K562 (cell line): ENCODE data around the gene ABHD18. TPM values are rescaled to one million over a fixed set of nuclear protein-coding genes. Genes with fewer than 3 reads are reported as not detected.
"Not testable (repeated sequence)": the region's sequence is repeated elsewhere in the genome, so short reads cannot be mapped to it uniquely, and the experiment has no call there.

ENCODE experiments used
- ATAC-seq: fragments of 200-7000 bp; cut with Tn5 transposase; 3 replicates; pipeline ENCODE4 v1.9.1; 2020; ENCODE audit warnings: moderate library complexity
- BruUV-seq: library from RNA; stranded (reverse); fragments of 400-500 nt; replicated peaks from 2 replicates; lab custom pipeline; 2021; lab: Mats Ljungman, UMichigan
- CTCF ChIA-PET: fragments of 300-600 bp; formaldehyde crosslinking; extraction: SDS; loops from one replicate; lab custom pipeline; 2021; ENCODE audit warnings: low intra/inter-chr PET ratio; lab: Yijun Ruan, JAX
- POLR2A ChIA-PET: fragments of 300-600, 350-650 bp; sonication (Branson Sonifier 250); formaldehyde crosslinking; extraction: SDS; loops from one replicate; lab custom pipeline; 2021; ENCODE audit warnings: antibody characterized with exemption, inconsistent platforms; lab: Yijun Ruan, JAX
- DNase-seq, 4 experiments: peaks; one replicate each; pipeline versions ENCODE4 v3.0.0 to v3.0.0-alpha.2; 2011 to 2018; ENCODE audit warnings: low spot score in 3 of 4, mixed read lengths in 3 of 4; ENCODE audit errors: extremely low read depth in 1 of 4
- FAIRE-seq: peaks from 2 replicates; lab custom pipeline; 2011; peaks lifted over from hg19 to GRCh38; lab: Jason Lieb, UNC
- H2AFZ ChIP-seq: 2 replicates; pipeline ENCODE4 v1.6.0; 2011; ENCODE audit warnings: low read depth, low read length, control low read depth, inconsistent platforms
- H3K27ac ChIP-seq: fragments of 200-600 bp; 3 replicates; pipeline ENCODE4 v1.8.0; 2011; ENCODE audit warnings: low read depth, mild to moderate bottlenecking, control low read depth, inconsistent platforms, low read length, moderate library complexity, mixed read lengths; ENCODE audit errors: extremely low read depth
- H3K27me3 ChIP-seq, 2 experiments: fragments of 300-600 bp in 1 of 2; 2 replicates in 1 of 2; 3 replicates in 1 of 2; pipeline versions ENCODE4 v1.6.0 to v1.8.0; 2011; ENCODE audit warnings: inconsistent platforms in 2 of 2, low read length in 2 of 2, mild to moderate bottlenecking in 1 of 2, mixed read lengths in 1 of 2, moderate library complexity in 1 of 2; ENCODE audit not compliant: control insufficient read depth in 2 of 2, insufficient read depth in 2 of 2
- H3K36me3 ChIP-seq: fragments of 300-600 bp; 3 replicates; pipeline ENCODE4 v1.8.0; 2011; ENCODE audit warnings: mild to moderate bottlenecking, low read length, inconsistent platforms; ENCODE audit not compliant: control insufficient read depth, insufficient read depth
- H3K4me1 ChIP-seq, 2 experiments: fragments of 200-600 bp in 1 of 2; replicated peaks in 1 of 2; 2 replicates in 1 of 2; 3 replicates in 1 of 2; pipeline versions ENCODE4 v1.5.1 to v1.8.0; 2011; ENCODE audit warnings: inconsistent platforms in 2 of 2, low read length in 2 of 2, mild to moderate bottlenecking in 1 of 2, mixed read lengths in 1 of 2, moderate library complexity in 1 of 2; ENCODE audit not compliant: control insufficient read depth in 2 of 2, insufficient read depth in 2 of 2
- H3K4me2 ChIP-seq: 2 replicates; pipeline ENCODE4 v1.6.1; 2011; ENCODE audit warnings: low read length, control low read depth, inconsistent platforms, mixed read lengths; ENCODE audit not compliant: insufficient read depth
- H3K4me3 ChIP-seq: fragments of 200-600 bp; sonication (generic), shearing (Covaris generic); 2 replicates; pipeline ENCODE4 v1.5.1; 2016; ENCODE audit warnings: control low read depth, inconsistent platforms
- H3K79me2 ChIP-seq: fragments of 200-600 bp; 3 replicates; pipeline ENCODE4 v1.8.0; 2011; ENCODE audit warnings: low read length, inconsistent platforms; ENCODE audit not compliant: control insufficient read depth, insufficient read depth
- H3K9ac ChIP-seq, 2 experiments: 2 replicates each; pipeline versions ENCODE4 v1.6.0 to v1.6.1; 2011; ENCODE audit warnings: low read depth in 2 of 2, low read length in 2 of 2, control low read depth in 1 of 2, inconsistent platforms in 1 of 2, mild to moderate bottlenecking in 1 of 2, mixed read lengths in 1 of 2; ENCODE audit not compliant: insufficient read depth in 1 of 2
- H3K9me1 ChIP-seq: one replicate; pipeline ENCODE4 v1.6.0; 2011; ENCODE audit warnings: inconsistent platforms, mild to moderate bottlenecking, low read length, moderate library complexity; ENCODE audit not compliant: control insufficient read depth, insufficient read depth
- H3K9me3 ChIP-seq: replicated peaks from 2 replicates; pipeline ENCODE4 v1.5.1; 2011; ENCODE audit warnings: low read depth, low read length, inconsistent platforms; ENCODE audit not compliant: control insufficient read depth, insufficient read depth
- H4K20me1 ChIP-seq: replicated peaks from 2 replicates; pipeline ENCODE4 v1.6.1; 2011; ENCODE audit warnings: low read length, inconsistent platforms, mixed read lengths; ENCODE audit not compliant: control insufficient read depth, insufficient read depth
- AFF4 ChIP-seq: sonication (generic); formaldehyde crosslinking; IDR thresholded peaks from 2 replicates; pipeline ENCODE4 v1.8.0; 2023; ENCODE audit warnings: mild to moderate bottlenecking, missing genetic modification reagents
- HDAC2 ChIP-seq: fragments of 450-650 bp; IDR thresholded peaks from 2 replicates; pipeline ENCODE4 v1.6.1; 2016; ENCODE audit warnings: mild to moderate bottlenecking
- PTRF ChIP-seq: fragments of 450-650 bp; IDR thresholded peaks from 2 replicates; pipeline ENCODE4 v1.6.1; 2016; ENCODE audit warnings: mild to moderate bottlenecking, missing genetic modification characterization, missing compliant biosample characterization
- RBFOX2 ChIP-seq: fragments of 200-400 bp; formaldehyde crosslinking; IDR thresholded peaks from 2 replicates; pipeline ENCODE4 v1.6.1; 2017; ENCODE audit warnings: low read depth, mild to moderate bottlenecking, low read length, moderate library complexity
- SMAD4 ChIP-seq: fragments of 250-450 bp; sonication (Bioruptor Pico); conservative IDR thresholded peaks from 2 replicates; pipeline ENCODE4 v1.8.0; 2021; ENCODE audit warnings: inconsistent platforms, mild to moderate bottlenecking, moderate library complexity
- TCFL5 ChIP-seq: fragments of 250-450 bp; sonication (Bioruptor Pico); conservative IDR thresholded peaks from 2 replicates; pipeline ENCODE4 v1.6.1; 2021; ENCODE audit warnings: mild to moderate bottlenecking, moderate library complexity, matching md5 sums
- ZNF165 ChIP-seq: fragments of 250-450 bp; sonication (Bioruptor Pico); IDR thresholded peaks from 2 replicates; pipeline ENCODE4 v1.4.0; 2020; ENCODE audit warnings: borderline replicate concordance
- ZNF561 ChIP-seq: fragments of 450-650 bp; formaldehyde crosslinking; conservative IDR thresholded peaks from 2 replicates; pipeline ENCODE4 v1.4.0; 2020; ENCODE audit warnings: mild to moderate bottlenecking, moderate library complexity
- WGBS: fragments of 100-300 bp; shearing (Covaris generic); methylation state at CpG from one replicate; pipeline ENCODE4 v1.1.6; 2016; ENCODE audit warnings: low coverage, mixed read lengths; ENCODE audit not compliant: insufficient coverage; ENCODE audit errors: missing lambda C conversion rate; 5-methylcytosine and 5-hydroxymethylcytosine counted together
- in situ Hi-C: fragments of 300-500 bp; cut with MboI; formaldehyde crosslinking; loops from 4 replicates; pipeline ENCODE4 v1.15.0; 2018; ENCODE audit warnings: inconsistent platforms, mixed read lengths
- intact Hi-C: fragments of 100-400 bp; cut with micrococcal nuclease; formaldehyde crosslinking; loops from 2 replicates; pipeline ENCODE4 v1.14.2; 2022
- polyA plus RNA-seq, 8 experiments: library from polyadenylated mRNA; depleted of rRNA in 4 of 8; stranded (reverse) in 5 of 8; unstranded in 3 of 8; fragments of >200 nt; fragmentation: Nextera tagmentation in 2 of 8; fragmentation: Illumina TruSeq in 1 of 8; extraction: Ambion mirVana in 2 of 8; extraction: Trizol in 1 of 8; gene quantifications; 2 replicates each; pipeline versions ENCODE4 v1.2.1 to v1.2.3, GENCODE V29; 2011 to 2014; ENCODE audit warnings: inconsistent platforms in 1 of 8, missing spikeins in 1 of 8
- total RNA-seq, 7 experiments: library from RNA; depleted of rRNA in 6 of 7; stranded (reverse); fragments of >200 nt in 6 of 7; fragmentation: Illumina TruSeq in 2 of 7; extraction: Trizol in 2 of 7; gene quantifications; 2 replicates each; pipeline versions ENCODE4 v1.2.1 to v1.2.3, GENCODE V29; 2011 to 2021; ENCODE audit warnings: low replicate concordance in 1 of 7

Gene ABHD18
- total and polyA plus RNA-seq, 9 of the 15 experiments (the other 6 are each of a cell fraction or from before 2014, with no cell fraction given), result 6.1 to 25.0 (median 16.0) TPM

DNA sequence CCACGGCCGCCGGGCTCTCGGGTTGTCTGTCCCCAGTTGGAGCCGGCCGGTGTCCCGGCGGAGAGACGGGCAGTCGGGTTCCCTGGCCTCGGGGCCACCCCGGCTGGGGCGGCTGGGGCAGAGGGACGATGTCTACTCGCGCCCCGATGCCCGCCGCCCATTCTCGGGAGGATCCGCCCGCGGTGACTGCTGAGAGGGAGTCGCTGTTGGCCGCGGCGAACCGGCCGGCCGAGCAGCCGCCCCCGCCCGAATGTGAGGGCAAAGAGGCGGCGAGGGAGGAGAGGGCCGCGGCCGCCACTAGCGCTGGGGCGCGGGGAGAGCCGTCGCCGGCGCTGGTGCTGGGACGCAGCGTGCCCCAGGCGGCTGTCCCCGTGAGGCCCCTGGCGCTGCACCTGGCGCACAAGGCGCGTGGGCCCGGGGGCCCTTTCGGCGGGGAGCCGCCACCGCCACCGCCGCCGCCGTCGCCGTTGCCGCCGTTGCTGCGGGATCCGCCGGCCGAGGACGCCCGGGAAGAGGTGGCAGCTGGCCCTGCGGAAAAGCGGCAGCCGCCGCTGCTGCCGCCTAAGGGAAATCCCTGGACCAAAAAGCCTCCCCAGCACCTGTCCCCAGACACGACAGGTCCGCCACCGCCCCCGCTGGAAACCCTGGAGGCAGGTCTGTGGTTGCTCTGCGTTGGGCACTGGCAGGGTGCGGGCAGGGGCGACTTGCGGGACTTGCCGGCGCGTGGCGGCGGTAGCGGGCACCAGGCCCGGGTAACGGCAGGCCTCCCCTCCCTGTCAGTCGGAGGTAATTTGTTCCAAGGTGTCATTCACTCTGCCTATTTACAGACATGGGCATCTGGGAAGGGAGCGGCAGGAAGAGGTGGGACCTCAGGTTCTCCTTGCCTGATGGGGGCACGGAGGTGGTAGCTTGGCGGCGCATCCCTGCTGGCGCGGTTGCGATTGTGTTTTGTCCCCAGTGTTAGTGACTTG is 96.6 kb downstream of the ABHD18 start (continued):
- TF ChIP-seq RBFOX2 (peak; percentile 7; the same call in 1 of the 2 replicates), ZNF165 (CRISPR knock-in tag) (no peak), ZNF561 (no peak), SMAD4 (CRISPR knock-in tag) (no peak), PTRF (tag) (no peak), TCFL5 (CRISPR knock-in tag) (no peak), HDAC2 (no peak), AFF4 (CRISPR knock-in tag) (peak; percentile 36)

- H3K4me3 ChIP-seq, H2AFZ ChIP-seq, H3K36me3 ChIP-seq, BruUV-seq, H3K9me1 ChIP-seq, DNase-seq, ATAC-seq, H3K4me2 ChIP-seq, CTCF ChIA-PET, H3K27me3 ChIP-seq, H3K9ac ChIP-seq, H4K20me1 ChIP-seq, FAIRE-seq, in situ Hi-C loops, H3K27ac ChIP-seq, H3K9me3 ChIP-seq: not testable (repeated sequence)
- POLR2A ChIA-PET, result interaction anchor here (0.5 kb wide), 1 partner anchor 122 kb away, joined by 3 read pairs; no protein-coding TSS in a partner anchor
- Histone ChIP-seq H3K79me2 (peaks cover 91% of the 10 kb centered on the region), H3K4me1 (peaks cover 0 to 19% of the 10 kb centered on the region in 2 experiments; a peak in 3 of 5 replicates)
- 100% methylated on average over 6 of the region's 10 CpGs for WGBS
- intact Hi-C loops, result loop anchor here (10.0 kb wide), 2 partner anchors 182 to 218 kb away; partner anchors contain the start of genes PGRMC2 and PLK4
These were observed 101.2 kb downstream of the ABHD18 start for GRCh38 chr4:128066453-128066820.
